IMR-90 (cell line): ENCODE results near the gene ANGPTL7. TPM values are rescaled to one million over a fixed set of nuclear protein-coding genes. Genes with fewer than 3 reads are reported as not detected.

Source experiments
- ATAC-seq: fragments of 200-7000 bp; cut with Tn5 transposase; 2 replicates; pipeline ENCODE4 v1.9.1; 2020; ENCODE audit warnings: low read depth, mild to moderate bottlenecking, moderate library complexity
- BruUV-seq: library from RNA; stranded (reverse); fragments of 400-500 nt; replicated peaks from 2 replicates; lab custom pipeline; 2021; lab: Mats Ljungman, UMichigan
- CTCF ChIA-PET: fragments of 300-600 bp; formaldehyde crosslinking; extraction: SDS; loops from one replicate; lab custom pipeline; 2021; ENCODE audit warnings: antibody characterized with exemption; lab: Yijun Ruan, JAX
- POLR2A ChIA-PET: fragments of 300-600 bp; sonication (Branson Sonifier 250); formaldehyde crosslinking; loops from one replicate; lab custom pipeline; 2022; ENCODE audit warnings: antibody characterized with exemption; ENCODE audit not compliant: unreplicated experiment; lab: Charles Lee
- DNase-seq: peaks from one replicate; pipeline ENCODE4 v3.0.0; 2013
- H2AFZ ChIP-seq: replicated peaks from 2 replicates; pipeline ENCODE3; 2013; ENCODE audit warnings: low read length, mild to moderate bottlenecking; ENCODE audit not compliant: poor library complexity
- H2AK5ac ChIP-seq: 2 replicates; pipeline ENCODE4 v1.6.1; 2013; ENCODE audit warnings: low read depth, low read length, inconsistent platforms
- H2AK9ac ChIP-seq: replicated peaks from 2 replicates; pipeline ENCODE3; 2013; ENCODE audit warnings: mild to moderate bottlenecking, low read depth, low read length, moderate library complexity; ENCODE audit not compliant: poor library complexity
- H2BK120ac ChIP-seq: 2 replicates; pipeline ENCODE4 v1.6.1; 2013; ENCODE audit warnings: low read depth, low read length, inconsistent platforms
- H2BK15ac ChIP-seq: 3 replicates; pipeline ENCODE4 v1.6.1; 2013; ENCODE audit warnings: low read depth, low read length, inconsistent platforms
- H2BK20ac ChIP-seq: 2 replicates; pipeline ENCODE4 v1.6.1; 2013; ENCODE audit warnings: low read depth, mild to moderate bottlenecking, inconsistent platforms, low read length, moderate library complexity
- H2BK5ac ChIP-seq: 2 replicates; pipeline ENCODE4 v1.6.1; 2013; ENCODE audit warnings: mild to moderate bottlenecking, low read depth, low read length, inconsistent platforms; ENCODE audit not compliant: poor library complexity, severe bottlenecking
- H3K14ac ChIP-seq: replicated peaks from 2 replicates; pipeline ENCODE4 v1.6.1; 2013; ENCODE audit warnings: low read depth, low read length, inconsistent platforms
- H3K18ac ChIP-seq: 2 replicates; pipeline ENCODE4 v1.6.1; 2013; ENCODE audit warnings: low read depth, low read length, control low read depth
- H3K23ac ChIP-seq: 2 replicates; pipeline ENCODE4 v1.6.1; 2013; ENCODE audit warnings: low read depth, low read length, inconsistent platforms
- H3K27ac ChIP-seq: 2 replicates; pipeline ENCODE4 v1.5.1; 2013; ENCODE audit warnings: mild to moderate bottlenecking, control low read depth, low read length; ENCODE audit not compliant: insufficient read depth
- H3K27me3 ChIP-seq: 2 replicates; pipeline ENCODE4 v1.6.1; 2013; ENCODE audit warnings: low read length; ENCODE audit not compliant: control insufficient read depth, insufficient read depth
- H3K36me3 ChIP-seq: 2 replicates; pipeline ENCODE4 v1.6.1; 2013; ENCODE audit warnings: low read length, mixed read lengths; ENCODE audit not compliant: control insufficient read depth, insufficient read depth
- H3K4ac ChIP-seq: 2 replicates; pipeline ENCODE4 v1.6.1; 2013; ENCODE audit warnings: low read depth, low read length, inconsistent platforms
- H3K4me1 ChIP-seq: 2 replicates; pipeline ENCODE4 v1.6.1; 2013; ENCODE audit warnings: low read length, mixed read lengths; ENCODE audit not compliant: control insufficient read depth, insufficient read depth
- H3K4me2 ChIP-seq: 2 replicates; pipeline ENCODE4 v1.6.1; 2013; ENCODE audit warnings: low read depth, mild to moderate bottlenecking, control low read depth, low read length, moderate library complexity
- H3K4me3 ChIP-seq: 2 replicates; pipeline ENCODE4 v1.5.1; 2013; ENCODE audit warnings: low read depth, mild to moderate bottlenecking, control low read depth, low read length, moderate library complexity; ENCODE audit not compliant: insufficient read depth
- H3K56ac ChIP-seq: 2 replicates; pipeline ENCODE4 v1.6.1; 2013; ENCODE audit warnings: low read length, inconsistent platforms; ENCODE audit not compliant: insufficient read depth; ENCODE audit errors: extremely low read depth
- H3K79me1 ChIP-seq, 2 experiments: 2 replicates each; pipeline ENCODE4 v1.6.1; 2013; ENCODE audit warnings: low read length in 2 of 2, inconsistent platforms in 1 of 2, low read depth in 1 of 2
- H3K9ac ChIP-seq: 2 replicates; pipeline ENCODE4 v1.6.1; 2013; ENCODE audit warnings: low read depth, low read length, control low read depth
- H3K9me1 ChIP-seq: 2 replicates; pipeline ENCODE4 v1.6.1; 2013; ENCODE audit warnings: low read length, inconsistent platforms; ENCODE audit not compliant: insufficient read depth
- H3K9me3 ChIP-seq: 2 replicates; pipeline ENCODE4 v1.6.1; 2013; ENCODE audit warnings: low read length; ENCODE audit not compliant: control insufficient read depth, insufficient read depth
- H4K20me1 ChIP-seq: 2 replicates; pipeline ENCODE4 v1.6.1; 2013; ENCODE audit warnings: low read length, inconsistent platforms; ENCODE audit not compliant: insufficient read depth
- H4K5ac ChIP-seq: 2 replicates; pipeline ENCODE4 v1.6.1; 2013; ENCODE audit warnings: mild to moderate bottlenecking, low read depth, low read length, control low read depth
- H4K8ac ChIP-seq, 2 experiments: 2 replicates each; pipeline ENCODE4 v1.6.1; 2013; ENCODE audit warnings: low read depth in 2 of 2, low read length in 2 of 2, control low read depth in 1 of 2, inconsistent platforms in 1 of 2
- H4K91ac ChIP-seq: 2 replicates; pipeline ENCODE4 v1.6.1; 2013; ENCODE audit warnings: low read depth, low read length, inconsistent platforms; ENCODE audit not compliant: insufficient read depth
- CEBPB ChIP-seq: IDR thresholded peaks from 2 replicates; pipeline ENCODE4 v1.6.1; 2012; ENCODE audit warnings: low read depth, low read length, improper control_type of control experiment
- WGBS, 2 experiments: methylation state at CpG; one replicate each; pipeline versions ENCODE4 v1.1.5 to v1.1.7; 2013; ENCODE audit warnings: missing lambda C conversion rate in 2 of 2; ENCODE audit not compliant: insufficient read length in 1 of 2; ENCODE audit errors: extremely low coverage in 2 of 2; 5-methylcytosine and 5-hydroxymethylcytosine counted together
- dilution Hi-C: fragments of 300-500 bp; cut with HindIII; formaldehyde crosslinking; loops from one replicate; pipeline ENCODE4 v1.14.3; 2018; ENCODE audit warnings: low sequenced_read_pairs; ENCODE audit not compliant: unreplicated experiment
- in situ Hi-C: fragments of 300-500 bp; cut with MboI; formaldehyde crosslinking; loops from 3 replicates; pipeline ENCODE4 v1.14.3; 2019; ENCODE audit warnings: low sequenced_read_pairs, inconsistent platforms, mixed read lengths
- intact Hi-C: fragments of 100-400 bp; cut with micrococcal nuclease; formaldehyde crosslinking; loops from 2 replicates; pipeline ENCODE4 v1.10.0; 2022
- polyA plus RNA-seq, 3 experiments: library from polyadenylated mRNA; depleted of rRNA; stranded (reverse); fragments of >200 nt; gene quantifications; 2 replicates each; pipeline ENCODE4 v1.2.3, GENCODE V29; 2012; ENCODE audit warnings: low replicate concordance in 1 of 3
- total RNA-seq: library from RNA; depleted of rRNA; stranded (reverse); fragments of >200 nt; gene quantifications from 2 replicates; pipeline ENCODE4 v1.2.3, GENCODE V29; 2012
- TF ChIP-seq, protein P1 (sequence below): conservative IDR thresholded peaks from 2 replicates; pipeline ENCODE4 v1.5.1; 2012; ENCODE audit warnings: mild to moderate bottlenecking, low read depth, low read length, improper control_type of control experiment

The ANGPTL7 gene
- total and polyA plus RNA-seq, 2 of the 4 experiments (the other 2 are of a cell fraction), result under 0.01 TPM; not detected in 1

DNA sequence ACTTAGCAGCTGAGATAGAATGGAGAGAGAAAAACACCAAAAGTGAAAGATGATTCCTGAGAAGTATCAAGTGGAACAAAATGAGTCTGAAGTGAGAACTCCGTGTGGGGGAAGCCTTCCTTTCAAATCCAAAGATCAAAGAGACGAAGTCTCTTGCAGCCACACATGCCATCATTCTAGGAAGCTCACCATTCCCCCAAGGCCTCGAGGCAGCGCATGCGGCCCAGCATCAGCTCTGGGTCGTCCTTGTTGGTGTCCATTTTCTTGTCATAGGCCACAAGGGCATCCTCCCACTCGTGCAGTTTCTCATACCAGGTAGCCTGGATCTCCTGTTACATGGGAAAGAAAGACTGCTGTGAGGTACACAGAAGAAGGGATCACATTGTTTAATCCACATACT lies 32.2 kb upstream of the ANGPTL7 start:
- no peak for DNase-seq
- Histone ChIP-seq H4K5ac (0 out of 2 replicates have a peak overlapping the region, but pooled peaks have one; percentile 5), H3K56ac (no peak overlapping the region), H3K23ac (no peak overlapping the region), H3K9me3 (no peaks in the 10 kb centered on the region), H2BK20ac (no peak overlapping the region), H3K4me3 (no peak overlapping the region), H4K20me1 (peaks cover 4% of the 10 kb centered on the region; the same call in 1 of the 2 replicates), H2AK9ac (no peak overlapping the region), H3K9me1 (peaks cover 13% of the 10 kb centered on the region; the same call in 1 of the 2 replicates), H2BK5ac (no peak overlapping the region), H4K8ac (no peak overlapping the region), H3K27ac (no peak overlapping the region; the same call in 1 of the 2 replicates), H3K4me2 (no peak overlapping the region), H3K9ac (no peak overlapping the region), H3K4me1 (peaks cover 16% of the 10 kb centered on the region), H3K36me3 (peaks cover 5% of the 10 kb centered on the region), H2BK120ac (peak overlapping the region; percentile 0; the same call in 1 of the 2 replicates), H4K91ac (no peak overlapping the region), H3K27me3 (no peaks in the 10 kb centered on the region), H3K79me1 (peaks cover 5 to 10% of the 10 kb centered on the region in 2 experiments; a peak in 3 of 4 replicates), H3K4ac (no peak overlapping the region), H2AFZ (no peak overlapping the region), H2AK5ac (no peak overlapping the region), H3K14ac (no peak overlapping the region), H3K18ac (no peak overlapping the region), H2BK15ac (no peak overlapping the region)
- in situ Hi-C loops, result no loop called here
- WGBS, 2 experiments, result 100% methylated on average over 1 of the region's 7 CpGs; no CpG with 5 or more reads in 1 of the 2 experiments
- CTCF ChIA-PET, result no interaction called here
- BruUV-seq, result no TSS peak
- dilution Hi-C loops, result no loop called here
- POLR2A ChIA-PET, result no interaction called here
- TF ChIP-seq CEBPB, result no peak
- TF ChIP-seq, protein P1, sequence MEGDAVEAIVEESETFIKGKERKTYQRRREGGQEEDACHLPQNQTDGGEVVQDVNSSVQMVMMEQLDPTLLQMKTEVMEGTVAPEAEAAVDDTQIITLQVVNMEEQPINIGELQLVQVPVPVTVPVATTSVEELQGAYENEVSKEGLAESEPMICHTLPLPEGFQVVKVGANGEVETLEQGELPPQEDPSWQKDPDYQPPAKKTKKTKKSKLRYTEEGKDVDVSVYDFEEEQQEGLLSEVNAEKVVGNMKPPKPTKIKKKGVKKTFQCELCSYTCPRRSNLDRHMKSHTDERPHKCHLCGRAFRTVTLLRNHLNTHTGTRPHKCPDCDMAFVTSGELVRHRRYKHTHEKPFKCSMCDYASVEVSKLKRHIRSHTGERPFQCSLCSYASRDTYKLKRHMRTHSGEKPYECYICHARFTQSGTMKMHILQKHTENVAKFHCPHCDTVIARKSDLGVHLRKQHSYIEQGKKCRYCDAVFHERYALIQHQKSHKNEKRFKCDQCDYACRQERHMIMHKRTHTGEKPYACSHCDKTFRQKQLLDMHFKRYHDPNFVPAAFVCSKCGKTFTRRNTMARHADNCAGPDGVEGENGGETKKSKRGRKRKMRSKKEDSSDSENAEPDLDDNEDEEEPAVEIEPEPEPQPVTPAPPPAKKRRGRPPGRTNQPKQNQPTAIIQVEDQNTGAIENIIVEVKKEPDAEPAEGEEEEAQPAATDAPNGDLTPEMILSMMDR, result no peak
- intact Hi-C loops, result no loop called here
- ATAC-seq, result no peak
